Upper lobe of left lung (tissue), 6 donors: Measurements from ENCODE around the gene NKX2-1. TPM values are rescaled to one million over a fixed set of nuclear protein-coding genes. Genes with fewer than 3 reads are reported as not detected.

Source experiments
- ATAC-seq, 2 donors: fragments of 200-7000 bp; cut with Tn5 transposase; one replicate each; pipeline ENCODE4 v1.9.1; 2022; ENCODE audit warnings: mild to moderate bottlenecking in 2 of 2, moderate library complexity in 2 of 2; ENCODE audit not compliant: low FRiP score in 2 of 2
- DNase-seq, 2 donors: peaks; one replicate each; pipeline ENCODE4 v3.0.0-alpha.2; 2019 to 2020
- H3K27ac ChIP-seq, 4 donors: fragments of 200-600 bp; sonication (generic); one replicate each; pipeline ENCODE4 v1.5.1; 2016 to 2019
- H3K27me3 ChIP-seq, 4 donors: fragments of 200-600 bp; sonication (generic); one replicate each; pipeline ENCODE4 v1.5.1; 2017 to 2019
- H3K36me3 ChIP-seq, 4 donors: fragments of 200-600 bp; sonication (generic); one replicate each; pipeline ENCODE4 v1.5.1; 2016 to 2019
- H3K4me1 ChIP-seq, 4 donors: fragments of 200-600 bp; sonication (generic); one replicate each; pipeline ENCODE4 v1.5.1; 2018 to 2019
- H3K4me3 ChIP-seq, 4 donors: fragments of 200-600 bp; sonication (generic); one replicate each; pipeline ENCODE4 v1.5.1; 2017 to 2019; ENCODE audit warnings: mild to moderate bottlenecking in 2 of 4, moderate library complexity in 1 of 4
- H3K9me3 ChIP-seq, 4 donors: fragments of 200-600 bp; sonication (generic); one replicate each; pipeline ENCODE4 v1.5.1; 2018 to 2019
- EP300 ChIP-seq, 4 donors: sonication (generic); formaldehyde crosslinking; IDR thresholded peaks; one replicate each; pipeline ENCODE4 v1.5.1; 2017; ENCODE audit warnings: antibody characterized with exemption in 4 of 4, control low read depth in 2 of 4
- POLR2A ChIP-seq, 4 donors: fragments of 450-650 bp; IDR thresholded peaks; one replicate each; pipeline ENCODE4 v1.5.1; 2016 to 2017; ENCODE audit warnings: antibody characterized with exemption in 4 of 4, mild to moderate bottlenecking in 2 of 4
- POLR2AphosphoS5 ChIP-seq, 2 donors: sonication (generic); formaldehyde crosslinking; IDR thresholded peaks; one replicate each; pipeline ENCODE4 v1.5.1; 2017; ENCODE audit warnings: antibody characterized with exemption in 2 of 2
- WGBS, 2 donors: methylation state at CpG; one replicate each; pipeline ENCODE4 v1.1.5; 2017 to 2018; 5-methylcytosine and 5-hydroxymethylcytosine counted together
- total RNA-seq, 6 donors: library from RNA; depleted of rRNA in 4 of 6; stranded (reverse); fragments of >200 nt in 4 of 6; gene quantifications; one replicate each; pipeline versions ENCODE4 v1.1.0 to v1.2.1, GENCODE V29; 2016 to 2021
- TF ChIP-seq, protein P1 (sequence below), 6 experiments: fragments of 450-650 bp in 4 of 6; fragments of 200-600 bp in 2 of 6; sonication (generic) in 2 of 6; IDR thresholded peaks; one replicate each; pipeline ENCODE4 v1.5.1; 2016 to 2019; ENCODE audit warnings: antibody characterized with exemption in 6 of 6
- donor health status: DM: no; HTN: no; CAD: no; lungs with moderate emphysema.
- donor health status: DM: no; HTN: yes; CAD: no; lungs with severe emphysema.

The NKX2-1 gene
- total RNA-seq, 6 donors from 2014 or later, result 140 to 467 (median 284) TPM

DNA sequence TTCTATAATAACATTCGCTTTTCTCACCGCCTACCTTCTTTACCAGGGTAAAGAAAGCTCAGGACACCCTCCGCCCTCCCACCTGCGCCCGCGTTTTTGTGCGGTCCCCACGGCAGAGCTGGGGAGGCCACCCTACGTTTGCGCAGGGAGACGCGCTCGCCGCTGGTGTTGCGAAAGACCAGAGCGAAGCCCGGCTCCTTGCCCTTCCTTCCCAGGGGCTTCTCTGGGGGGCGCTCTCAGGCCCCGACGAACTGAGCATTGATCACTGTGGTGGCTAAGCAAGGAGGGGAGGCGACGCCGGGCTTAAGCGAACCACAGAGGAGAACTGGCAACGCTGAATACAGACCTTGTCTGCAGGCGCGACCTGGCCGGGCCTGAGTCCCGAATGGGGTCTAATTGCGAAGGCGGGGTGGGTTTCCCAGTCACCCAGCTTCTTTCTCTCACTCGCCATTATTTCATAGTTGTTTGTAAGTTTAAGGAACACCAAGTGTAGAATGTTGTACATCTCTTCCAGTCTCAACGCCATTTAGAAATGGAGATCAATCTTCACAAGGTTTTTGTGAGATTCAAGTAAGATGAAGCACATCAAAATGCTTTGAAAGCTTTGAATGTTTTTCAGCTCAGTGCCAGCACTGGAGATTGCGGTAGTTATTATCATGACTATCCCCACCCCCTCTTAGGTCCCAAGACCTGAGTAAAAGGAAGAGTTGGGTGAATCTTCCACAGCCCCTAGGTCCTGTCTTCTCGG, 1.7 kb upstream of the NKX2-1 start:
- 6% methylated on average over 17 to 35 of the region's 35 CpGs for WGBS, 2 donors
- Histone ChIP-seq H3K9me3 (no peaks in the 10 kb centered on the region), H3K4me1 (peaks cover 16 to 73% (median 31%) of the 10 kb centered on the region in 4 donors), H3K4me3 (peak overlapping the region in 3 of 4 donors; percentile 35 to 54 (median 52)), H3K36me3 (no peaks in the 10 kb centered on the region), H3K27me3 (peaks cover 0 to 61% (median 23%) of the 10 kb centered on the region in 4 donors), H3K27ac (peak overlapping the region; percentile 83 to 93 (median 88))
- TF ChIP-seq POLR2AphosphoS5 (IDR thresholded peaks at IDR 0.05) (no peak), POLR2A (IDR thresholded peaks at IDR 0.05) (peak in 1 of 4 donors; percentile 31)
- TF ChIP-seq, protein P1, sequence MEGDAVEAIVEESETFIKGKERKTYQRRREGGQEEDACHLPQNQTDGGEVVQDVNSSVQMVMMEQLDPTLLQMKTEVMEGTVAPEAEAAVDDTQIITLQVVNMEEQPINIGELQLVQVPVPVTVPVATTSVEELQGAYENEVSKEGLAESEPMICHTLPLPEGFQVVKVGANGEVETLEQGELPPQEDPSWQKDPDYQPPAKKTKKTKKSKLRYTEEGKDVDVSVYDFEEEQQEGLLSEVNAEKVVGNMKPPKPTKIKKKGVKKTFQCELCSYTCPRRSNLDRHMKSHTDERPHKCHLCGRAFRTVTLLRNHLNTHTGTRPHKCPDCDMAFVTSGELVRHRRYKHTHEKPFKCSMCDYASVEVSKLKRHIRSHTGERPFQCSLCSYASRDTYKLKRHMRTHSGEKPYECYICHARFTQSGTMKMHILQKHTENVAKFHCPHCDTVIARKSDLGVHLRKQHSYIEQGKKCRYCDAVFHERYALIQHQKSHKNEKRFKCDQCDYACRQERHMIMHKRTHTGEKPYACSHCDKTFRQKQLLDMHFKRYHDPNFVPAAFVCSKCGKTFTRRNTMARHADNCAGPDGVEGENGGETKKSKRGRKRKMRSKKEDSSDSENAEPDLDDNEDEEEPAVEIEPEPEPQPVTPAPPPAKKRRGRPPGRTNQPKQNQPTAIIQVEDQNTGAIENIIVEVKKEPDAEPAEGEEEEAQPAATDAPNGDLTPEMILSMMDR (IDR thresholded peaks at IDR 0.05), result no peak
- ATAC-seq (no peak), DNase-seq (peak; percentile 33 to 82)

DNA sequence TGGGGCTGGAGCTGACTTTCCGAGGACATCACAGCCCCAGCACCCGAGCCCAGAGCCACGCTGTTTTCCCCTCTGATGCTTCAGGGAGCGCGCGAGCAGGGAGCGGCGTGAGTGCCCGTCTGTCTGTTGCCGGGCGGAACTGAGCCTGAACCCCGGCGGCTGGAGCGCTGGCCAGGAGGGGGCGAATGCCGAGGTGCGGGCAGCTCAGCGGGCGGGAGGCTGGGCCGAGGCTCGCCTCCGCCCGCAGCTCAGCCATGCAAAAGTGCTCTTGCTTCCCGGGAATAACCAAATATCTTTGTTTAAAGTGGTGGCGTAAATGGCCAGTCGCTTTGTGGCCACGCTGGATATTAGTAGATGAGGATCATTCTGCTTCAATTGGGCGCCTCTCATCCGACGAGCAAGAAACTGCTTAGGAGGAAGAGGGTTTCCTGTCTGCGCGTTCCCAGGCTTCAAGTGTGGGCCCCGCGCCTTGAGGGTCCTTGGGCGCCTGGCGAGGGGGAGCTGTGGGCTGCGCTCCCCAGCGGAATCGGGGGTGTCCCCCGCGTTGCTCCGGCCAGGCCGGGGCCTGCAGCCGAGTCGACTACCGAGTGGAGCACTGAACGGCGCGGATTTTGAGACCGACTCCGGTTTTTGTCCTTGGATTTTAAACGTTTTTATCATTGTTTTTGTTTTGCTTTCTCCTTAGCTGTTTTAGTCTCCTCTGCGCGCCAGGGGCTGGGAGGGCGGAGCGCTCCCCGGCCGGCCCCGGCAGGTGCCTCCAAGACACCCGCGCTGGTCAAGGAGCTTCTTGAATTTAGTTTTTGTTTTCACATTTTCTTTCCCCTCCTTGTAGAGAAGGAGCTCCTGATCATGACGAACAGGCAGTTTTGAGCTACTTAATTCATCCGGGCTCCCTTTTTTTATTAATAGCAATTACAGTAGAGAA, 831 bp upstream of the NKX2-1 start:
- Histone ChIP-seq H3K36me3 (no peaks in the 10 kb centered on the region), H3K27ac (peak overlapping the region; percentile 83 to 93 (median 88)), H3K27me3 (peaks cover 0 to 61% (median 23%) of the 10 kb centered on the region in 4 donors), H3K4me1 (peaks cover 16 to 73% (median 31%) of the 10 kb centered on the region in 4 donors), H3K4me3 (peak overlapping the region in 3 of 4 donors; percentile 35 to 54 (median 52)), H3K9me3 (no peaks in the 10 kb centered on the region)
- TF ChIP-seq POLR2A (IDR thresholded peaks at IDR 0.05) (peak in 1 of 4 donors; percentile 70), EP300 (IDR thresholded peaks at IDR 0.05) (no peak)
- TF ChIP-seq, protein P1 (IDR thresholded peaks at IDR 0.05), result peak in 2 of 6 experiments; percentile 27 to 34
- DNase-seq (peak; percentile 49 to 90), ATAC-seq (peak; percentile 21 to 43)
- WGBS, 2 donors, result 3 to 4% methylated on average over 21 to 54 of the region's 63 CpGs

DNA sequence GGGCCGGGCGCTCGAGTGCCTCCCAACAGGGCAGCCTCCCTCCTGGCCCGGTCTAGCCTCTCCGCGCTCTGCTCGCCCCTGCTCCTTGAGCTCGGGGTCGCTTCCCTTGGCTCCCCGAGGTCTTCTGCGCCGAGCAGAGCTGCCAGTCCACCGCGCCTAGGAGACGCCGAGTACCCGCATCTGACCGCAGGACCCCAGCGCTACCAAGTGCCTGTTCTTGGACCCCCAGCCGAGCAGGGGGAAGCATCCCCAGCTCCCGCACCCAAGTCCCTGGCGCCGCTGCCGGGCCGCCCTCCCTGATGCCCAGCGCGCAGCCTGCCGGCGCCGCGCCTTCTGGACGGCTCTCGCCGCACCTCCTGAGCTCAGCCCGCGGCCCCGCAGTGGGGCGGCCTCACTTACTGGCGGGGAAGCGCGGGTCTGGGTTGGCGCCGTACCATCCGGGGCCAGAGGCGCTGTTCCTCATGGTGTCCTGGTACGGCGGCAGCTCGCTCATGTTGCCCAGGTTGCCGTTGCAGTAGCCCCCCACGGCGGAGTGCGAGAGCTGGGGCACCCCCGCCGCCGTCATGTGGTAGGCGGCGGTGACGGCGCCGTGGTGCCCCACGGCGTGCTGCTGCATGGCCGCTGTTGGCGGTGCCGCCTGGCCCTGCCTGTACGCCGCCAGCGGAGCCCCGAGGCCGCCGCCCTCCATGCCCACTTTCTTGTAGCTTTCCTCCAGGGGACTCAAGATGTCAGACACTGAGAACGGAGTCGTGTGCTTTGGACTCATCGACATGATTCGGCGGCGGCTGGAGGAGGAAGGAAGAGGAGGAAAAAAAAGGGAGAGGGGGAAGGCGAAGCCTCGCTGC, 1.2 kb downstream of the NKX2-1 start:
- no peaks in the 10 kb centered on the region for H3K36me3 ChIP-seq
- peaks cover 0 to 63% (median 23%) of the 10 kb centered on the region in 4 donors for H3K27me3 ChIP-seq
- H3K4me1 ChIP-seq, result peaks cover 16 to 61% (median 31%) of the 10 kb centered on the region in 4 donors
- H3K27ac ChIP-seq, result peak overlapping the region; percentile 83 to 93 (median 88)
- H3K9me3 ChIP-seq, result no peaks in the 10 kb centered on the region
- TF ChIP-seq, protein P1 (IDR thresholded peaks at IDR 0.05), result no peak
- TF ChIP-seq POLR2A (IDR thresholded peaks at IDR 0.05), result peak in 1 of 4 donors; percentile 15
- ATAC-seq (peak in 1 of 2 donors; percentile 13), DNase-seq (peak in 1 of 2 donors; percentile 82)
- 1 to 4% methylated on average over 17 to 69 of the region's 79 CpGs for WGBS, 2 donors
- H3K4me3 ChIP-seq, result peak overlapping the region; percentile 6 to 54 (median 44)

DNA sequence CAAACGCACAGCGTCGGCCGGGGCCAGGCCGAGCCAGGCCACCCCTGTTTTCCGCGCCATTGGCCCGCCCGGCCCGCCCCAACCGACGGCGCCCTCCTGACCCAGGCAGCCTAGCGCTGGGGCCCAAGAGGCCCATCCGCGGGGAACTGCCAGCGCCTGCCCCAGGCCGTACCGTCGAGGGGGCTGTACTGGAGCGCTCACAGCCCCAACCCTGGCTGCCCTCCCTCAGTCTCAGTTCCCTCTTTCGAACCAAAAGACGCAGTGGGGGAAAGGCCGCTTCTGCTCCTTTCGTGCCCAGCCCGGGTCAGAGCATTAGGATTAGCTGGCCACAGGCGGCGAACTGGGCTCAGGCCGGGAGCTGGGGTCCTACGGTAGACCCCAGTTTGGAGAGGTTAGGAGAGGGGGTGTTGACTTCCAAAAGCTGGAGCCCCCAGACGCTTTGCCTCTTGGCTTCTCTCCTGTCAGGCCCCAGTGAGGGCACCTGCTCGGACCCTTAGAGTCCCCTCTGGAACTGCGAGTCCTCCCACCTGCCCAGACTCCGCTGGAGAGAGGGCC, 1.9 kb downstream of the NKX2-1 start:
- no peaks in the 10 kb centered on the region for H3K9me3 ChIP-seq
- TF ChIP-seq, protein P1 (IDR thresholded peaks at IDR 0.05), result no peak
- TF ChIP-seq EP300 (IDR thresholded peaks at IDR 0.05), result no peak
- no peak for TF ChIP-seq POLR2A (IDR thresholded peaks at IDR 0.05)
- no peak for TF ChIP-seq POLR2AphosphoS5 (IDR thresholded peaks at IDR 0.05)
- H3K36me3 ChIP-seq, result no peaks in the 10 kb centered on the region
- DNase-seq (no peak), ATAC-seq (no peak)
- peaks cover 16 to 59% (median 31%) of the 10 kb centered on the region in 4 donors for H3K4me1 ChIP-seq
- H3K27ac ChIP-seq, result peak overlapping the region; percentile 83 to 93 (median 88)
- WGBS, 2 donors, result 2 to 3% methylated on average over 8 to 25 of the region's 34 CpGs
- peaks cover 0 to 67% (median 21%) of the 10 kb centered on the region in 4 donors for H3K27me3 ChIP-seq
- H3K4me3 ChIP-seq, result peak overlapping the region in 3 of 4 donors; percentile 35 to 54 (median 52)
